WTC11 (cell line): ENCODE results near the gene JMJD6. TPM values are rescaled to one million over a fixed set of nuclear protein-coding genes. Genes with fewer than 3 reads are reported as not detected.
A peak's percentile ranks its signal among the peaks of the same experiment; 100 is the strongest.

Experiments used
- ATAC-seq: fragments of 200-7000 bp; cut with Tn5 transposase; 2 replicates; pipeline ENCODE4 v1.10.0; 2021; ENCODE audit warnings: mild to moderate bottlenecking, moderate library complexity
- CTCF ChIA-PET: fragments of 300-600 bp; sonication (Branson Sonifier 250); formaldehyde crosslinking; loops from one replicate; lab custom pipeline; 2021; ENCODE audit warnings: antibody characterized with exemption; lab: Charles Lee
- POLR2A ChIA-PET: fragments of 350-600 bp; sonication (Branson Sonifier 250); formaldehyde crosslinking; loops from one replicate; lab custom pipeline; 2021; ENCODE audit warnings: antibody characterized with exemption; lab: Charles Lee
- DNase-seq: peaks from one replicate; pipeline ENCODE4 v3.0.0; 2021; ENCODE audit warnings: low spot score
- H3K27ac Mint-ChIP-seq: 2 replicates; pipeline ENCODE4 v1.8.0; 2021; ENCODE audit warnings: mixed read lengths
- H3K27me3 Mint-ChIP-seq: 2 replicates; pipeline ENCODE4 v1.8.0; 2021; ENCODE audit warnings: low read depth, mild to moderate bottlenecking, moderate library complexity, mixed read lengths
- H3K36me3 Mint-ChIP-seq: 2 replicates; pipeline ENCODE4 v1.8.0; 2021; ENCODE audit warnings: mixed read lengths
- H3K4me1 Mint-ChIP-seq: 2 replicates; pipeline ENCODE4 v1.8.0; 2022; ENCODE audit warnings: mixed read lengths
- H3K4me3 Mint-ChIP-seq: 2 replicates; pipeline ENCODE4 v1.8.0; 2021; ENCODE audit warnings: mild to moderate bottlenecking, moderate library complexity, mixed read lengths
- H3K9me3 Mint-ChIP-seq: 2 replicates; pipeline ENCODE4 v1.8.0; 2021; ENCODE audit warnings: mixed read lengths
- ATF1 ChIP-seq: sonication (generic); formaldehyde crosslinking; IDR thresholded peaks from 2 replicates; pipeline ENCODE4 v1.8.1; 2023; ENCODE audit warnings: mild to moderate bottlenecking, moderate library complexity, missing genetic modification reagents
- EMX1 ChIP-seq: fragments of 250-450 bp; sonication (Bioruptor Pico); IDR thresholded peaks from 2 replicates; pipeline ENCODE4 v1.8.0; 2021; ENCODE audit warnings: mild to moderate bottlenecking
- FOXP1 ChIP-seq: sonication (generic); formaldehyde crosslinking; IDR thresholded peaks from 2 replicates; pipeline ENCODE4 v1.8.0; 2022; ENCODE audit warnings: missing genetic modification reagents, mild to moderate bottlenecking, moderate library complexity, borderline replicate concordance
- GRHL2 ChIP-seq: fragments of 250-450 bp; sonication (Bioruptor Pico); IDR thresholded peaks from 2 replicates; pipeline ENCODE4 v1.8.0; 2022; ENCODE audit warnings: mild to moderate bottlenecking, moderate library complexity; ENCODE audit not compliant: insufficient replicate concordance, severe bottlenecking
- NFYB ChIP-seq: sonication (generic); formaldehyde crosslinking; conservative IDR thresholded peaks from 2 replicates; pipeline ENCODE4 v1.8.0; 2022; ENCODE audit warnings: low read depth, missing genetic modification reagents
- NR3C1 ChIP-seq: sonication (generic); formaldehyde crosslinking; conservative IDR thresholded peaks from 2 replicates; pipeline ENCODE4 v1.8.1; 2023; ENCODE audit warnings: low read depth, mild to moderate bottlenecking, missing genetic modification reagents
- TEAD1 ChIP-seq: sonication (generic); formaldehyde crosslinking; IDR thresholded peaks from 2 replicates; pipeline ENCODE4 v1.8.0; 2022; ENCODE audit warnings: mild to moderate bottlenecking, missing genetic modification reagents
- TEAD4 ChIP-seq: sonication (generic); formaldehyde crosslinking; IDR thresholded peaks from 2 replicates; pipeline ENCODE4 v1.8.0; 2022; ENCODE audit warnings: mild to moderate bottlenecking, missing genetic modification reagents
- ZBTB21 ChIP-seq: sonication (generic); formaldehyde crosslinking; IDR thresholded peaks from 2 replicates; pipeline ENCODE4 v1.8.1; 2023; ENCODE audit warnings: mild to moderate bottlenecking, missing genetic modification reagents, borderline replicate concordance
- ZNF219 ChIP-seq: sonication (generic); formaldehyde crosslinking; IDR thresholded peaks from 2 replicates; pipeline ENCODE4 v1.8.0; 2023; ENCODE audit warnings: missing genetic modification reagents, mild to moderate bottlenecking, borderline replicate concordance
- ZNF317 ChIP-seq: sonication (generic); formaldehyde crosslinking; IDR thresholded peaks from 2 replicates; pipeline ENCODE4 v1.8.1; 2023; ENCODE audit warnings: low read depth, mild to moderate bottlenecking, moderate library complexity, missing genetic modification reagents, borderline replicate concordance
- ZNF423 ChIP-seq: fragments of 250-450 bp; sonication (Bioruptor Pico); IDR thresholded peaks from 2 replicates; pipeline ENCODE4 v2.1.2; 2022; ENCODE audit warnings: mild to moderate bottlenecking, moderate library complexity
- ZNF671 ChIP-seq: fragments of 250-450 bp; sonication (Bioruptor Pico); IDR thresholded peaks from 2 replicates; pipeline ENCODE4 v1.8.0; 2021; ENCODE audit warnings: mild to moderate bottlenecking
- total RNA-seq: library from RNA; stranded (reverse); gene quantifications from 3 replicates; pipeline ENCODE4 v1.2.3, GENCODE V29; 2021
- TF ChIP-seq, protein P1 (sequence below): sonication (generic); formaldehyde crosslinking; IDR thresholded peaks from 2 replicates; pipeline ENCODE4 v1.8.1; 2023; ENCODE audit warnings: mild to moderate bottlenecking, missing genetic modification reagents
- TF ChIP-seq, protein P2 (sequence below): sonication (generic); formaldehyde crosslinking; IDR thresholded peaks from 2 replicates; pipeline ENCODE4 v1.8.0; 2022; ENCODE audit warnings: mild to moderate bottlenecking, missing genetic modification reagents
- TF ChIP-seq, protein P3 (sequence below): fragments of 250-450 bp; sonication (Bioruptor Pico); conservative IDR thresholded peaks from 2 replicates; pipeline ENCODE4 v1.9.0; 2021; ENCODE audit warnings: mild to moderate bottlenecking
- TF ChIP-seq, protein P4 (sequence below): sonication (generic); formaldehyde crosslinking; IDR thresholded peaks from 2 replicates; pipeline ENCODE4 v1.8.1; 2022; ENCODE audit warnings: mild to moderate bottlenecking, missing genetic modification reagents, moderate library complexity, borderline replicate concordance
- TF ChIP-seq, protein P5 (sequence below): sonication (generic); formaldehyde crosslinking; IDR thresholded peaks from 2 replicates; pipeline ENCODE4 v1.8.1; 2023; ENCODE audit warnings: mild to moderate bottlenecking, moderate library complexity, missing genetic modification reagents
- TF ChIP-seq, protein P6 (sequence below): fragments of 250-450 bp; sonication (Bioruptor Pico); IDR thresholded peaks from 2 replicates; pipeline ENCODE4 v1.9.0; 2021; ENCODE audit warnings: moderate library complexity, mild to moderate bottlenecking, inconsistent platforms, borderline replicate concordance
- TF ChIP-seq, protein P7 (sequence below): fragments of 250-450 bp; sonication (Bioruptor Pico); IDR thresholded peaks from 2 replicates; pipeline ENCODE4 v1.9.0; 2021; ENCODE audit warnings: mild to moderate bottlenecking
- TF ChIP-seq, protein P8 (sequence below): sonication (generic); formaldehyde crosslinking; IDR thresholded peaks from 2 replicates; pipeline ENCODE4 v1.8.0; 2022; ENCODE audit warnings: mild to moderate bottlenecking, missing genetic modification reagents

The JMJD6 gene
- total RNA-seq, 1 experiment from 2014 or later = 21.6 TPM

DNA sequence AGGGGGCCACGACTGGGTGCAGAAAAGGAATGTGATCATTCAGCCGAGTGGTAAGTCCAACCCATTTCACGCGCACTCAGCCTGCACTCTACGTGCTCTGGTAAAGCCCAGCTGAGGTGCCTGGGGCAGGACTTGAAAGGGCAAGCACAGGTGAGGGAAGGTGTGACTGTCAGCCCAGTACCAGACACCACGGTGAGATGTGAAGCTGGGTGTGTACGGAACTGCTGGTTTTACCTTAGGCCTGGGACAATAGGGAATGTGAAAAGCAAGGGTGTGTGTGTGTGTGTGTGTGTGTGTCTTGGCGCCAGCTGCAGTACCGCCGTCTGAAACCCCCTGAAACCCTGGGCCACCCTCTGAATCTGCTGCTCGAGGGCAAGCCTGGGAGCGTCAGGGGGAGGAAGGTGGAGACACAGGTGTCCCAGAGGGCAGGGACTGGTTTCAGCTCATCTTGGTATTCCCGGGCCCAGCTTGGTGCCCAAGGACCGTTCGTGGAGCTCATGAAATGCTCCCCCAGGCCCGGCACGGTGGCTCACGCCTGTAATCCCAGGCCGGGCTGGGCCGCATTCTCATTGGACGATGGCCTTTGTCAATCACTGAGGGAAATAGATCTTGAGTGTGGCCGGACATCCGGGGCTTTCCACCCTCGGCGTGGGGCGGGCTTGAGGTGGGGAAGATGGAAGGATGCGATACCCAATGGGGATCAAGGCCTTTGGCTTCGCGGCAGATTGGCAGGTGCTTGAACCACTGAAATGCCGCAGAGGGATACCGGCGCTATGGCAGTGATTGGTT, 55.1 kb downstream of the JMJD6 start (continued):
- TF ChIP-seq, protein P1, sequence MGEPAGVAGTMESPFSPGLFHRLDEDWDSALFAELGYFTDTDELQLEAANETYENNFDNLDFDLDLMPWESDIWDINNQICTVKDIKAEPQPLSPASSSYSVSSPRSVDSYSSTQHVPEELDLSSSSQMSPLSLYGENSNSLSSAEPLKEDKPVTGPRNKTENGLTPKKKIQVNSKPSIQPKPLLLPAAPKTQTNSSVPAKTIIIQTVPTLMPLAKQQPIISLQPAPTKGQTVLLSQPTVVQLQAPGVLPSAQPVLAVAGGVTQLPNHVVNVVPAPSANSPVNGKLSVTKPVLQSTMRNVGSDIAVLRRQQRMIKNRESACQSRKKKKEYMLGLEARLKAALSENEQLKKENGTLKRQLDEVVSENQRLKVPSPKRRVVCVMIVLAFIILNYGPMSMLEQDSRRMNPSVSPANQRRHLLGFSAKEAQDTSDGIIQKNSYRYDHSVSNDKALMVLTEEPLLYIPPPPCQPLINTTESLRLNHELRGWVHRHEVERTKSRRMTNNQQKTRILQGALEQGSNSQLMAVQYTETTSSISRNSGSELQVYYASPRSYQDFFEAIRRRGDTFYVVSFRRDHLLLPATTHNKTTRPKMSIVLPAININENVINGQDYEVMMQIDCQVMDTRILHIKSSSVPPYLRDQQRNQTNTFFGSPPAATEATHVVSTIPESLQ (CRISPR knock-in tag) = no peak
- TF ChIP-seq FOXP1 (CRISPR knock-in tag) = peak; percentile 34; the same call in 1 of the 2 replicates
- TF ChIP-seq, protein P2, sequence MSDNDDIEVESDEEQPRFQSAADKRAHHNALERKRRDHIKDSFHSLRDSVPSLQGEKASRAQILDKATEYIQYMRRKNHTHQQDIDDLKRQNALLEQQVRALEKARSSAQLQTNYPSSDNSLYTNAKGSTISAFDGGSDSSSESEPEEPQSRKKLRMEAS (CRISPR knock-in tag) = peak; percentile 82

DNA sequence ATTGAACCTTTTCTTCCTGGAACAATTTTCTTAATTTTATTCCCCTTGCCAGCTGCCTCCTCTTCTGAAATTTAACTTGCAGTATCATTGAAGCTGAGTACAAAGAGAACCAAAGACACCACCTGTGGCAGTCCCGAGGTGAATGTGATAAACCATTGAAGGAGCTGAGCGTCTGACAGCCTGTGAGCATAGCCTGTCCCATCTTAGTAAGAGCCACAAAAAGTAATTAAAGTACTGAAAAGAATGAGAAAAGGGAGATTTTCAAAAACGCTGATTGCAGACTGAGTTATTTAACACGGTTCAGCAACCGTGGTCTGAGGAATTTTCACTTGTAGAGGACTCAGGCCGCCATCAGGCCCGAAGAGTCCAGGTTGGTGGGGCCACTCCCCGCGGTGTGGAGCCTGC, 55.7 kb downstream of the JMJD6 start:
- CTCF ChIA-PET = interaction anchor here (0.6 to 4.5 kb wide), 12 partner anchors 11 to 816 kb away, joined by 3 to 69 read pairs (median 4); partner anchors contain the start of gene WBP2
- peak overlapping the region; percentile 98 for H3K27ac Mint-ChIP-seq
- ATAC-seq (no peak), DNase-seq (no peak)
- POLR2A ChIA-PET = interaction anchor here (0.9 to 1.4 kb wide), 4 partner anchors 13 to 148 kb away, joined by 3 to 5 read pairs (median 3); no protein-coding TSS in a partner anchor
- H3K9me3 Mint-ChIP-seq = peaks cover 10% of the 10 kb centered on the region
- peak overlapping the region; percentile 89 for H3K4me3 Mint-ChIP-seq
- no peaks in the 10 kb centered on the region for H3K27me3 Mint-ChIP-seq
- no peak for TF ChIP-seq TEAD4 (CRISPR knock-in tag)
- no peak for TF ChIP-seq EMX1 (CRISPR knock-in tag)
- TF ChIP-seq NR3C1 (CRISPR knock-in tag) = no peak
- no peak for TF ChIP-seq NFYB (CRISPR knock-in tag)
- TF ChIP-seq ZNF317 = no peak
- TF ChIP-seq, all 79 proteins: peak for 0
- H3K36me3 Mint-ChIP-seq = peaks cover 3% of the 10 kb centered on the region
- peaks cover 24% of the 10 kb centered on the region for H3K4me1 Mint-ChIP-seq

DNA sequence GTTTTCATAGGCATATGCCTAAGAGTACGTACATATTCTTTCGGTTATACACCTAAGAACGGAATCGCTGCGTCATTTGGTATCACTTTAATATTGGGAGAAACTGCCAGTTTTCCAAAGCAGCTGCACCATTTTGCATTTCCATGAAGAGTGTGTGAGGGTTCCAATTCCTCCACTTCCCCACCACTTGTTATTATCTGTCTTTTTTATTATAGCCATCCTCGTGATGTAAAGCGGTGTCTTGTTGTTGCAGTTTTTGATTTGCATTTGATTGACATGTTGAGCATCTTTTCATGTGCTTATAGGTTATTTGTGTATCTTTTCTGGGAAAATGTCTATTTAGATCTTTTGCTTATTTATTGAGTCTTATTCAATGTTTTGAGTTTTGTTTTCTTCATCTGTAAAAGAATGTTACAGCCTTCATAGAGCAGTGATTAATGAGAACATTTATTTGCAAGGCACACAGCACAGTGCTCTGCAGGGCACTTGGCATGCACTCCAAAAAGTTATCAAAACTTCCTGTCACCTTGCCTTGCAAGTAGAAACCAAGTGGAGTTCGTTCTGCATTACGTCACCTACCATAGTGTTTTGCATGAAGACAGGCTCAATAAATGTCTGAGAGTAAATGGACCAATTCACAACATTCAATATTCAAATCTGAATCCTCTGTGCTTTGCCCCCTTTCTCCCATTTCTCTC, 56.2 kb downstream of the JMJD6 start:
- Mint-ChIP-seq H3K4me1 (peaks cover 24% of the 10 kb centered on the region), H3K27ac (peak overlapping the region; percentile 98; the same call in 1 of the 2 replicates), H3K4me3 (peak overlapping the region; percentile 89), H3K9me3 (peaks cover 6% of the 10 kb centered on the region), H3K36me3 (peaks cover 3% of the 10 kb centered on the region), H3K27me3 (no peaks in the 10 kb centered on the region)
- DNase-seq = no peak
- ChIA-PET POLR2A (no interaction called here), CTCF (interaction anchor here (1.1 to 4.5 kb wide), 4 partner anchors 11 to 390 kb away, joined by 3 to 69 read pairs (median 8); no protein-coding TSS in a partner anchor)
- ATAC-seq = no peak
- TF ChIP-seq ZNF423 (CRISPR knock-in tag) (no peak), ZNF671 (no peak), ZBTB21 (CRISPR knock-in tag) (no peak), ZNF219 (no peak), TEAD1 (CRISPR knock-in tag) (no peak), GRHL2 (CRISPR knock-in tag) (no peak), ATF1 (no peak)
- TF ChIP-seq, protein P3, sequence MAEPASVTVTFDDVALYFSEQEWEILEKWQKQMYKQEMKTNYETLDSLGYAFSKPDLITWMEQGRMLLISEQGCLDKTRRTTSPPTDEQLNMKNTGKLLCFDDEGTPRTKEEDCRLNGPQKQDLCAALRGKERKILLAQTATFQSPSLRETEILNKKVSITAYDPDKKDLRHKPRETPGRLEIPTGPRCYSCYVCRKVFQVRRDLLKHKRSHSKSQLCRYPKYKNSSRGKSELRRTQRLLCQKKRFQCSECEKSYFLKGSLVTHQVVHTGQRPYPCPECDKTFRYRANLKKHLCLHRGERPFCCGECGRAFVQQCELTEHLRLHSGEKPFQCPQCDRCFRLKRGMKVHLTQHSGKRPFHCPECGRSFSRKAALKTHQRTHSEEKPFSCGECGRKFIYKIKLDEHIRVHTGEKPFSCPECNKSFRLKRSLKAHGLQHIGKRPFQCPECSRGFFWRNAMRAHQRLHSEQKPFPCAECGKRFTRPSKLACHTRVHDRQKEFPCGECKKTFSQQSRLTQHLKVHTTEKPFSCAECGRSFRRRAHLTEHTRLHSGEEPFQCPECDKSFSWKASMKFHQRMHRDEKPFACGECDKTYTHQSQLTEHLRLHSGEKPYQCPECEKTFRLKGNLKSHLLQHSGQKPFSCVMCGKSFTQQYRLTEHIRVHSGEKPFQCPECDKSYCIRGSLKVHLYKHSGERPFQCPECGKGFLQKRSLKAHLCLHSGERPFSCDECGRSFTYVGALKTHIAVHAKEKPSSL (CRISPR knock-in tag) = no peak
- TF ChIP-seq, protein P4, sequence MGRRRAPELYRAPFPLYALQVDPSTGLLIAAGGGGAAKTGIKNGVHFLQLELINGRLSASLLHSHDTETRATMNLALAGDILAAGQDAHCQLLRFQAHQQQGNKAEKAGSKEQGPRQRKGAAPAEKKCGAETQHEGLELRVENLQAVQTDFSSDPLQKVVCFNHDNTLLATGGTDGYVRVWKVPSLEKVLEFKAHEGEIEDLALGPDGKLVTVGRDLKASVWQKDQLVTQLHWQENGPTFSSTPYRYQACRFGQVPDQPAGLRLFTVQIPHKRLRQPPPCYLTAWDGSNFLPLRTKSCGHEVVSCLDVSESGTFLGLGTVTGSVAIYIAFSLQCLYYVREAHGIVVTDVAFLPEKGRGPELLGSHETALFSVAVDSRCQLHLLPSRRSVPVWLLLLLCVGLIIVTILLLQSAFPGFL (CRISPR knock-in tag) = no peak
- TF ChIP-seq, protein P5, sequence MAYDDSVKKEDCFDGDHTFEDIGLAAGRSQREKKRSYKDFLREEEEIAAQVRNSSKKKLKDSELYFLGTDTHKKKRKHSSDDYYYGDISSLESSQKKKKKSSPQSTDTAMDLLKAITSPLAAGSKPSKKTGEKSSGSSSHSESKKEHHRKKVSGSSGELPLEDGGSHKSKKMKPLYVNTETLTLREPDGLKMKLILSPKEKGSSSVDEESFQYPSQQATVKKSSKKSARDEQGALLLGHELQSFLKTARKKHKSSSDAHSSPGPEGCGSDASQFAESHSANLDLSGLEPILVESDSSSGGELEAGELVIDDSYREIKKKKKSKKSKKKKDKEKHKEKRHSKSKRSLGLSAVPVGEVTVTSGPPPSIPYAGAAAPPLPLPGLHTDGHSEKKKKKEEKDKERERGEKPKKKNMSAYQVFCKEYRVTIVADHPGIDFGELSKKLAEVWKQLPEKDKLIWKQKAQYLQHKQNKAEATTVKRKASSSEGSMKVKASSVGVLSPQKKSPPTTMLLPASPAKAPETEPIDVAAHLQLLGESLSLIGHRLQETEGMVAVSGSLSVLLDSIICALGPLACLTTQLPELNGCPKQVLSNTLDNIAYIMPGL (CRISPR knock-in tag) = no peak
- TF ChIP-seq, protein P6, sequence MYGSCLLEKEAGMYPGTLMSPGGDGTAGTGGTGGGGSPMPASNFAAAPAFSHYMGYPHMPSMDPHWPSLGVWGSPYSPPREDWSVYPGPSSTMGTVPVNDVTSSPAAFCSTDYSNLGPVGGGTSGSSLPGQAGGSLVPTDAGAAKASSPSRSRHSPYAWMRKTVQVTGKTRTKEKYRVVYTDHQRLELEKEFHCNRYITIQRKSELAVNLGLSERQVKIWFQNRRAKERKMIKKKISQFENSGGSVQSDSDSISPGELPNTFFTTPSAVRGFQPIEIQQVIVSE (CRISPR knock-in tag) = no peak
- TF ChIP-seq, protein P7, sequence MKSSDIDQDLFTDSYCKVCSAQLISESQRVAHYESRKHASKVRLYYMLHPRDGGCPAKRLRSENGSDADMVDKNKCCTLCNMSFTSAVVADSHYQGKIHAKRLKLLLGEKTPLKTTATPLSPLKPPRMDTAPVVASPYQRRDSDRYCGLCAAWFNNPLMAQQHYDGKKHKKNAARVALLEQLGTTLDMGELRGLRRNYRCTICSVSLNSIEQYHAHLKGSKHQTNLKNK (CRISPR knock-in tag) = no peak
- TF ChIP-seq, protein P8, sequence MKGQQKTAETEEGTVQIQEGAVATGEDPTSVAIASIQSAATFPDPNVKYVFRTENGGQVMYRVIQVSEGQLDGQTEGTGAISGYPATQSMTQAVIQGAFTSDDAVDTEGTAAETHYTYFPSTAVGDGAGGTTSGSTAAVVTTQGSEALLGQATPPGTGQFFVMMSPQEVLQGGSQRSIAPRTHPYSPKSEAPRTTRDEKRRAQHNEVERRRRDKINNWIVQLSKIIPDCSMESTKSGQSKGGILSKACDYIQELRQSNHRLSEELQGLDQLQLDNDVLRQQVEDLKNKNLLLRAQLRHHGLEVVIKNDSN (CRISPR knock-in tag) = no peak
